Heart left ventricle (tissue), 16 donors: ENCODE data around the gene ETAA1. TPM values are rescaled to one million over a fixed set of nuclear protein-coding genes. Genes with fewer than 3 reads are reported as not detected.

Experiments used
- ATAC-seq, 4 donors: fragments of 200-7000 bp; cut with Tn5 transposase; one replicate each; pipeline ENCODE4 v1.9.1; 2020 to 2022; ENCODE audit warnings: moderate library complexity in 4 of 4, mild to moderate bottlenecking in 3 of 4, moderate number of reproducible peaks in 1 of 4
- DNase-seq, 5 donors: peaks; one replicate each; pipeline ENCODE4 v3.0.0-alpha.2; 2020
- H3K27ac ChIP-seq, 12 donors: fragments of 200-600 bp; sonication (generic) in 4 of 12; one replicate each; pipeline versions ENCODE4 v1.5.0 to v1.8.0; 2016 to 2022; ENCODE audit warnings: mild to moderate bottlenecking in 2 of 12
- H3K27me3 ChIP-seq, 9 donors: fragments of 200-600 bp; sonication (generic) in 2 of 9; one replicate each; pipeline versions ENCODE4 v1.5.1 to v1.8.0; 2016 to 2022; ENCODE audit warnings: mild to moderate bottlenecking in 3 of 9
- H3K36me3 ChIP-seq, 9 donors: fragments of 200-600 bp; sonication (generic) in 2 of 9; one replicate each; pipeline versions ENCODE4 v1.5.0 to v1.8.0; 2018 to 2022; ENCODE audit warnings: mild to moderate bottlenecking in 2 of 9
- H3K4me1 ChIP-seq, 12 donors: fragments of 200-600 bp; sonication (generic) in 4 of 12; one replicate each; pipeline versions ENCODE4 v1.5.0 to v1.8.0; 2016 to 2022; ENCODE audit warnings: mild to moderate bottlenecking in 3 of 12
- H3K4me3 ChIP-seq, 12 donors: fragments of 200-600 bp; sonication (generic) in 4 of 12; one replicate each; pipeline versions ENCODE4 v1.5.0 to v1.8.0; 2017 to 2022; ENCODE audit warnings: mild to moderate bottlenecking in 9 of 12, moderate library complexity in 4 of 12
- H3K9me3 ChIP-seq, 12 donors: fragments of 200-600 bp; sonication (generic) in 4 of 12; one replicate each; pipeline versions ENCODE4 v1.5.0 to v1.8.0; 2016 to 2022; ENCODE audit warnings: mild to moderate bottlenecking in 1 of 12
- CTCF ChIP-seq, 12 donors: fragments of 200-600 bp; sonication (generic) in 4 of 12; IDR thresholded peaks; one replicate each; pipeline versions ENCODE4 v1.5.0 to v1.8.0; 2018 to 2022; ENCODE audit warnings: antibody characterized with exemption in 12 of 12, mild to moderate bottlenecking in 5 of 12
- POLR2A ChIP-seq, 2 donors: fragments of 450-650 bp; IDR thresholded peaks; one replicate each; pipeline ENCODE4 v1.6.1; 2017; ENCODE audit warnings: antibody characterized with exemption in 2 of 2, mild to moderate bottlenecking in 2 of 2, moderate library complexity in 2 of 2
- WGBS, 4 donors: extraction: QIAGEN DNeasy Blood & Tissue Kit in 2 of 4; methylation state at CpG; one replicate each; pipeline versions ENCODE4 v1.1.5 to v1.1.7; 2013 to 2018; 5-methylcytosine and 5-hydroxymethylcytosine counted together
- intact Hi-C, 10 donors: fragments of 100-400 bp; cut with DNase I; formaldehyde crosslinking; loops; one replicate each; pipeline versions ENCODE4 v1.11.1 to v1.14.2; 2022
- polyA plus RNA-seq, 2 donors: library from polyadenylated mRNA; stranded (reverse); fragments of 200-250 nt; gene quantifications; one replicate each; pipeline ENCODE4 v1.2.3, GENCODE V29; 2013
- total RNA-seq, 9 donors: library from RNA; depleted of rRNA in 2 of 9; stranded (reverse); fragments of >200 nt in 2 of 9; fragmentation: NEBNext Ultra II Directional in 3 of 9; extraction: Animal tissue kit (Norgen Biotek cat#: 25700) in 3 of 9; gene quantifications; one replicate each; pipeline versions ENCODE4 v1.1.0 to v1.2.4, GENCODE V29; 2016 to 2023
- donor health status: ischemic (EF 13 %, LVEDD 7.1; RV severe dilation, severe dysfunction).
- donor health status: healthy with polysubstance abuse.
- donor health status: DM: no; HTN: yes; CAD: no.
- donor health status: DM: no; HTN: no; CAD: no.
- donor health status: ischemic (EF 25% LVEDD 6.9; RV normal size, moderate dysfunction).
- donor health status: ischemic (EF 25% LVEDD 5.7; RV mildly dilated, moderate dysfunction).
- donor health status: healthy.
- donor health status: DM: yes; HTN: yes; CAD: no.
- donor health status: ischemic (EF 35%, LVEDD 5.7; RV mildly dilated, moderate dysfunction).
- donor health status: nonischemic (EF 11% LVEDD 7.7; RV severe dilation, severe dysfunction).
- donor health status: DM: yes; HTN: yes; CAD: no.
- donor health status: PGD.
- donor health status: ischemic (EF 29% LVEDD 5.4; RV normal size, mild dysfunction).
- donor health status: nonischemic (EF 23%, LVEDD 6.1; RV moderate dilation, normal function).

The ETAA1 gene
- total and polyA plus RNA-seq, 11 donors, result 4.1 to 7.8 (median 5.3) TPM

GRCh38 chr2:67459761-67460160 is 62.6 kb downstream of the ETAA1 start:
- 95 to 99% (median 96%) methylated on average over 2 of the region's 2 CpGs for WGBS, 4 donors

More at GRCh38 chr2:67459761-67460160, 62.6 kb downstream of the ETAA1 start:
- no peak for TF ChIP-seq CTCF (IDR thresholded peaks at IDR 0.05)
- no peak for TF ChIP-seq POLR2A (IDR thresholded peaks at IDR 0.05)
- Histone ChIP-seq H3K4me1 (peaks cover 0 to 3% (median 0%) of the 10 kb centered on the region in 12 donors), H3K27ac (no peak overlapping the region), H3K9me3 (no peaks in the 10 kb centered on the region), H3K4me3 (no peak overlapping the region), H3K36me3 (no peaks in the 10 kb centered on the region), H3K27me3 (no peaks in the 10 kb centered on the region)
- DNase-seq (no peak), ATAC-seq (no peak)
- intact Hi-C loops, result no loop called here
